MCF 10A (cell line): Measurements from ENCODE around the gene HERPUD1. TPM values are rescaled to one million over a fixed set of nuclear protein-coding genes. Genes with fewer than 3 reads are reported as not detected.
"Not testable (repeated sequence)": the region's sequence is repeated elsewhere in the genome, so short reads cannot be mapped to it uniquely, and the experiment has no call there.

Experiments used
- BruUV-seq: library from RNA; stranded (reverse); fragments of 400-500 nt; replicated peaks from 2 replicates; lab custom pipeline; 2021; lab: Mats Ljungman, UMichigan
- CTCF ChIA-PET: fragments of 300-600 bp; sonication (Branson Sonifier 250); formaldehyde crosslinking; extraction: SDS; loops from one replicate; lab custom pipeline; 2021; ENCODE audit warnings: antibody characterized with exemption, inconsistent platforms; lab: Yijun Ruan, JAX
- POLR2A ChIA-PET: fragments of 300-600, 350-650 bp; sonication (Branson Sonifier 250); formaldehyde crosslinking; extraction: SDS; loops from one replicate; lab custom pipeline; 2020; ENCODE audit warnings: antibody characterized with exemption, inconsistent platforms; lab: Yijun Ruan, JAX
- DNase-seq: peaks from one replicate; pipeline ENCODE4 v3.0.0-alpha.2; 2018; ENCODE audit not compliant: unreplicated experiment
- H3K27ac Mint-ChIP-seq: one replicate; pipeline ENCODE4 v1.8.0; 2022; ENCODE audit warnings: mild to moderate bottlenecking, low read depth, mixed read lengths; ENCODE audit not compliant: unreplicated experiment
- H3K27me3 Mint-ChIP-seq: one replicate; pipeline ENCODE4 v1.8.0; 2022; ENCODE audit warnings: mixed read lengths; ENCODE audit not compliant: insufficient read depth, unreplicated experiment
- H3K36me3 Mint-ChIP-seq: one replicate; pipeline ENCODE4 v1.8.0; 2022; ENCODE audit warnings: mild to moderate bottlenecking, moderate library complexity, mixed read lengths; ENCODE audit not compliant: insufficient read depth, unreplicated experiment
- H3K4me1 Mint-ChIP-seq: one replicate; pipeline ENCODE4 v1.8.0; 2022; ENCODE audit warnings: mixed read lengths; ENCODE audit not compliant: insufficient read depth, unreplicated experiment
- H3K4me3 Mint-ChIP-seq: one replicate; pipeline ENCODE4 v1.8.0; 2022; ENCODE audit warnings: mild to moderate bottlenecking, moderate library complexity, mixed read lengths; ENCODE audit not compliant: unreplicated experiment
- H3K9me3 Mint-ChIP-seq: one replicate; pipeline ENCODE4 v1.8.0; 2022; ENCODE audit warnings: mixed read lengths; ENCODE audit not compliant: unreplicated experiment
- CTCF ChIP-seq: fragments of 200-600 bp; IDR thresholded peaks from one replicate; pipeline ENCODE4 v1.8.0; 2022; ENCODE audit warnings: antibody characterized with exemption, mild to moderate bottlenecking; ENCODE audit not compliant: unreplicated experiment
- intact Hi-C: fragments of 100-400 bp; cut with micrococcal nuclease; formaldehyde crosslinking; loops from 2 replicates; pipeline ENCODE4 v1.14.1; 2022
- total RNA-seq: library from RNA; stranded (reverse); gene quantifications from 2 replicates; pipeline ENCODE4 v1.2.3, GENCODE V29; 2022

The HERPUD1 gene
- total RNA-seq, 1 experiment from 2014 or later: 201 TPM

GRCh38 chr16:56986361-56986760 is 54.4 kb downstream of the HERPUD1 start:
- Mint-ChIP-seq H3K27me3 (no peaks in the 10 kb centered on the region), H3K9me3 (no peaks in the 10 kb centered on the region), H3K27ac (no peak overlapping the region), H3K36me3 (peaks cover 6% of the 10 kb centered on the region), H3K4me1 (peaks cover 30% of the 10 kb centered on the region), H3K4me3 (no peak overlapping the region)
- POLR2A ChIA-PET: interaction anchor here (0.7 to 4.0 kb wide), 4 partner anchors 46 to 409 kb away, joined by 3 to 23 read pairs (median 4); partner anchors contain the start of genes HERPUD1 and MT2A
- CTCF ChIA-PET: no interaction called here
- no peak for DNase-seq
- intact Hi-C loops: no loop called here
- BruUV-seq: no TSS peak
- TF ChIP-seq CTCF: no peak

GRCh38 chr16:56986908-56987307 is 55.0 kb downstream of the HERPUD1 start:
- CTCF ChIA-PET, H3K4me3 Mint-ChIP-seq, intact Hi-C loops, H3K36me3 Mint-ChIP-seq, H3K9me3 Mint-ChIP-seq, DNase-seq, BruUV-seq, H3K27me3 Mint-ChIP-seq, H3K27ac Mint-ChIP-seq: not testable (repeated sequence)
- POLR2A ChIA-PET: interaction anchor here (4.0 kb wide), 1 partner anchor 55 kb away, joined by 23 read pairs; the partner anchor contains the start of gene HERPUD1
- peaks cover 30% of the 10 kb centered on the region for H3K4me1 Mint-ChIP-seq

GRCh38 chr16:56987692-56988091 is 55.8 kb downstream of the HERPUD1 start:
- intact Hi-C loops: no loop called here
- ChIA-PET CTCF (interaction anchor here (1.1 kb wide), 1 partner anchor 22 kb away, joined by 3 read pairs; no protein-coding TSS in a partner anchor), POLR2A (interaction anchor here (4.0 kb wide), 1 partner anchor 55 kb away, joined by 23 read pairs; the partner anchor contains the start of gene HERPUD1)
- Mint-ChIP-seq H3K4me1 (peaks cover 30% of the 10 kb centered on the region), H3K9me3 (no peaks in the 10 kb centered on the region), H3K27me3 (no peaks in the 10 kb centered on the region), H3K36me3 (peaks cover 6% of the 10 kb centered on the region), H3K27ac (no peak overlapping the region), H3K4me3 (no peak overlapping the region)
- no TSS peak for BruUV-seq
- DNase-seq: no peak
- TF ChIP-seq CTCF: no peak

GRCh38 chr16:56988161-56988947 is 56.4 kb downstream of the HERPUD1 start:
- Mint-ChIP-seq H3K4me3 (no peak overlapping the region), H3K4me1 (peaks cover 30% of the 10 kb centered on the region), H3K27me3 (no peaks in the 10 kb centered on the region), H3K27ac (no peak overlapping the region), H3K36me3 (peaks cover 6% of the 10 kb centered on the region), H3K9me3 (no peaks in the 10 kb centered on the region)
- BruUV-seq: no TSS peak
- no peak for DNase-seq
- ChIA-PET POLR2A (interaction anchor here (0.7 to 2.0 kb wide), 4 partner anchors 8 to 631 kb away, joined by 3 to 14 read pairs (median 4); no protein-coding TSS in a partner anchor), CTCF (interaction anchor here (1.1 kb wide), 1 partner anchor 21 kb away, joined by 3 read pairs; no protein-coding TSS in a partner anchor)
- intact Hi-C loops: no loop called here
- TF ChIP-seq CTCF: no peak
